ENCODE results near the gene EFEMP2.

Gene EFEMP2

GRCh38 chr11:65912845-65913244, 40.2 kb upstream of the EFEMP2 start:
- DNase-seq (ENCODE audit: low spot score) = no peak
- TF ChIP-seq, protein P1, sequence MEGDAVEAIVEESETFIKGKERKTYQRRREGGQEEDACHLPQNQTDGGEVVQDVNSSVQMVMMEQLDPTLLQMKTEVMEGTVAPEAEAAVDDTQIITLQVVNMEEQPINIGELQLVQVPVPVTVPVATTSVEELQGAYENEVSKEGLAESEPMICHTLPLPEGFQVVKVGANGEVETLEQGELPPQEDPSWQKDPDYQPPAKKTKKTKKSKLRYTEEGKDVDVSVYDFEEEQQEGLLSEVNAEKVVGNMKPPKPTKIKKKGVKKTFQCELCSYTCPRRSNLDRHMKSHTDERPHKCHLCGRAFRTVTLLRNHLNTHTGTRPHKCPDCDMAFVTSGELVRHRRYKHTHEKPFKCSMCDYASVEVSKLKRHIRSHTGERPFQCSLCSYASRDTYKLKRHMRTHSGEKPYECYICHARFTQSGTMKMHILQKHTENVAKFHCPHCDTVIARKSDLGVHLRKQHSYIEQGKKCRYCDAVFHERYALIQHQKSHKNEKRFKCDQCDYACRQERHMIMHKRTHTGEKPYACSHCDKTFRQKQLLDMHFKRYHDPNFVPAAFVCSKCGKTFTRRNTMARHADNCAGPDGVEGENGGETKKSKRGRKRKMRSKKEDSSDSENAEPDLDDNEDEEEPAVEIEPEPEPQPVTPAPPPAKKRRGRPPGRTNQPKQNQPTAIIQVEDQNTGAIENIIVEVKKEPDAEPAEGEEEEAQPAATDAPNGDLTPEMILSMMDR (IDR thresholded peaks at IDR 0.05; ENCODE audit: extremely low read depth, missing control alignments) = no peak

- TF ChIP-seq, protein P1 (IDR thresholded peaks at IDR 0.05; ENCODE audit: extremely low read depth, missing control alignments) = no peak
- DNase-seq (ENCODE audit: low spot score) = no peak
Measured at GRCh38 chr11:65911682-65912568, 39.3 kb upstream of the EFEMP2 start.

DNA sequence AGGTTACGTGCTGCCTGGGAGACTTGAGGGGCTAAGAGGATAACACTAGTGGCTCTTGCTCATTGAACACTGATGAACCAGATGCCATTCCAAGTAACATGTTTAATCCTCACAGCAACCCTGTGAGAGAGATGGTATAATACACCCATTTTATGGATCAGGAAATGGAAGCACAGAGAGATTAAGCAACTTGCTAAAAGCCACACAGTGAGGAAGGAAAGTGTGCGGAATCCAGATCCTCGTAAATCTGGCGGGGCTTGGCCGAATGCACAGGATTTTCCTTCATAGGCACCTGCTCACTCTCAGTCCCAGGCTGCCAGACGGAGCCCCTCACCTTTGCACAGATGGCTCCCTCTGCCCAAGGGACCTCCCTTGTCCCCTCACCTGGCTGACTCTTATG, 35.3 kb upstream of the EFEMP2 start:
- TF ChIP-seq, protein P1 (IDR thresholded peaks at IDR 0.05; ENCODE audit: extremely low read depth, missing control alignments) = no peak
- DNase-seq (ENCODE audit: low spot score) = no peak

GRCh38 chr11:65906602-65907001, 34.0 kb upstream of the EFEMP2 start:
- TF ChIP-seq, protein P1 (IDR thresholded peaks at IDR 0.05; ENCODE audit: extremely low read depth, missing control alignments) = no peak

DNA sequence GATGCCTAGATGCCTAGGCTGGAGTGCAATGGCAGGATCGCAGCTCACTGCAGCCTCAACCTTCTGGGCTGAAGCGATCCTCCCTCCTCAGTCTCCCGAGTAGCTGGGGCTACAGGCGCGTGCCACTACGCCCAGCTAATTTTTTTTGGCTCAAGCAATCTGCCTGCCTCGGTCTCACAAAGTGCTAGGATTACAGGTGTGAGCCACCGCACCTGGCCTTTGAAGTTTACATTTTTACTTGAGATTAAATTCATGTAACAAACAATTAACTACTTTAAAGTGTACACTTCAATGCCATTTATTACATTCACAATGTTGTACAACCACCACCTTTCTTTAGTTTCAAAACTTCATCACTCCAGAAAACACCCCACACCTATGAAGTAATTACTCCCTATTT, 31.1 kb upstream of the EFEMP2 start:
- TF ChIP-seq, protein P1 (IDR thresholded peaks at IDR 0.05; ENCODE audit: extremely low read depth, missing control alignments) = no peak
- no peak for DNase-seq (ENCODE audit: low spot score)

More at GRCh38 chr11:65906602-65907001, 34.0 kb upstream of the EFEMP2 start:
- DNase-seq (ENCODE audit: low spot score) = no peak

DNA sequence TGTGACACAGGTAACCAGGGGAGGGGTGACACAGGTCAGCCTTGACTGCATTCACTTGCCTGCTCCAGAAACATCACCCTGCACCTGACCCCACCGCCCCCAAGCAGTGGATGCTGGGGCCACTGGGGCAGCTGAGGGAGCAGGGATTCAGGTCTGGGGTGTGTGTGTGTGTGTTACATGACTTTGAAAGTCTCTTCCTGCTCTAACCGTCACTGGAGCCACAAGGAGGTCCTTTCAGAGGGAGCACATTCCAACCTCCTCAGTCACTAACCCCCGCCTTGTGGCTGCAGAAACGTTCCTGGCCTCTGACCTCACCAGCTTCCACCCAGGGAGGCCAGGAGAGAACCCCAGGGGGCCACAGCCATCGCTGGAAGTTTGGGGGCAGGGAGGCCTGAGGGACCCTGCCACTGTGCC, 30.5 kb upstream of the EFEMP2 start:
- TF ChIP-seq, protein P1 (IDR thresholded peaks at IDR 0.05; ENCODE audit: extremely low read depth, missing control alignments) = no peak
- DNase-seq (ENCODE audit: low spot score) = no peak

DNA sequence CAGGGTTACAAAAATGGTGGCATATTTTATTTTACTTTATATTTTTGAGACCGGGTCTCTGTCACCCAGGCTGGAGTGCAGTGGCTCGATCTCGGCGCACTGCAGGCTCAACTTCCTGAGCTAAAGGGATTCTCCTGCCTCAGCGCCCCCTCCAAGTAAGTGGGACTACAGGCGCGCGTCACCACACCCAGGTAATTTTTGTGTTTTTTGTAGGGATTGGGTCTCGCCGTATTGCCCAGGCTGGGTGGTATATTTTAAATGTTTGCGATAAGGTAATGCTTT, 28.2 kb upstream of the EFEMP2 start:
- DNase-seq (ENCODE audit: low spot score) = no peak
- TF ChIP-seq, protein P1 (IDR thresholded peaks at IDR 0.05; ENCODE audit: extremely low read depth, missing control alignments) = no peak

Data from GM20000 (cell line).